GM23338 (cell line): Measurements from ENCODE around the gene RBM19. TPM values are rescaled to one million over a fixed set of nuclear protein-coding genes. Genes with fewer than 3 reads are reported as not detected.

Source experiments
- ATAC-seq: fragments of 200-7000 bp; cut with Tn5 transposase; 3 replicates; pipeline ENCODE4 v1.9.1; 2020
- DNase-seq: peaks from one replicate; pipeline ENCODE4 v3.0.0-alpha.2; 2015; ENCODE audit warnings: low spot score
- H2AFZ ChIP-seq: fragments of 200-600 bp; sonication (generic); 2 replicates; pipeline ENCODE4 v1.8.0; 2016; ENCODE audit warnings: antibody characterized with exemption, mild to moderate bottlenecking, moderate library complexity
- H3F3A ChIP-seq: fragments of 200-600 bp; sonication (generic); replicated peaks from 2 replicates; pipeline ENCODE4 v1.8.0; 2017; ENCODE audit warnings: antibody characterized with exemption, mixed run types, low read depth
- H3K27ac ChIP-seq: fragments of 200-600 bp; sonication (generic); 2 replicates; pipeline ENCODE4 v1.6.1; 2016; ENCODE audit warnings: low read depth
- H3K27me3 ChIP-seq: fragments of 200-600 bp; sonication (generic); 2 replicates; pipeline ENCODE4 v1.8.0; 2016; ENCODE audit warnings: mild to moderate bottlenecking, mixed run types, moderate library complexity; ENCODE audit not compliant: insufficient read depth
- H3K36me3 ChIP-seq: fragments of 200-600 bp; sonication (generic); 2 replicates; pipeline ENCODE4 v1.8.0; 2016; ENCODE audit warnings: mild to moderate bottlenecking; ENCODE audit not compliant: insufficient read depth
- H3K4me1 ChIP-seq: fragments of 200-600 bp; sonication (generic); 2 replicates; pipeline ENCODE4 v1.8.0; 2016; ENCODE audit warnings: mild to moderate bottlenecking, moderate library complexity; ENCODE audit not compliant: insufficient read depth
- H3K4me2 ChIP-seq: fragments of 200-600 bp; sonication (generic); 2 replicates; pipeline ENCODE4 v1.7.1; 2017; ENCODE audit warnings: mixed run types
- H3K4me3 ChIP-seq: fragments of 200-600 bp; sonication (generic); 2 replicates; pipeline ENCODE4 v1.6.1; 2016; ENCODE audit warnings: mixed run types
- H3K79me2 ChIP-seq: fragments of 200-600 bp; sonication (generic); replicated peaks from 2 replicates; pipeline ENCODE4 v1.8.0; 2017; ENCODE audit warnings: mild to moderate bottlenecking; ENCODE audit not compliant: insufficient read depth
- H3K9me2 ChIP-seq: fragments of 200-600 bp; sonication (generic); 2 replicates; pipeline ENCODE4 v1.8.0; 2017; ENCODE audit not compliant: insufficient read depth
- H4K20me1 ChIP-seq: fragments of 200-600 bp; sonication (generic); replicated peaks from 2 replicates; pipeline ENCODE4 v1.8.0; 2017; ENCODE audit warnings: mild to moderate bottlenecking; ENCODE audit not compliant: insufficient read depth
- H3K27ac Mint-ChIP-seq: 2 replicates; pipeline ENCODE4 v1.8.0; 2020; ENCODE audit warnings: inconsistent platforms, mild to moderate bottlenecking, moderate library complexity, mixed read lengths
- H3K27me3 Mint-ChIP-seq: 3 replicates; pipeline ENCODE4 v1.8.0; 2022; ENCODE audit warnings: low read depth, mild to moderate bottlenecking, moderate library complexity, mixed read lengths, inconsistent platforms; ENCODE audit not compliant: insufficient read depth, poor library complexity
- H3K36me3 Mint-ChIP-seq: 3 replicates; pipeline ENCODE4 v1.8.0; 2021; ENCODE audit warnings: low read depth, mild to moderate bottlenecking, inconsistent platforms, moderate library complexity, mixed read lengths
- H3K4me1 Mint-ChIP-seq: 3 replicates; pipeline ENCODE4 v1.8.0; 2020; ENCODE audit warnings: mild to moderate bottlenecking, inconsistent platforms, mixed read lengths
- H3K4me3 Mint-ChIP-seq: 3 replicates; pipeline ENCODE4 v1.8.0; 2021; ENCODE audit warnings: moderate library complexity, mild to moderate bottlenecking, inconsistent platforms, mixed read lengths
- H3K9me3 Mint-ChIP-seq: 3 replicates; pipeline ENCODE4 v1.8.0; 2020; ENCODE audit warnings: moderate library complexity, mild to moderate bottlenecking, inconsistent platforms, mixed read lengths
- CREB1 ChIP-seq: fragments of 250-450 bp; sonication (Bioruptor Pico); IDR thresholded peaks from 2 replicates; pipeline ENCODE4 v1.5.0; 2020; ENCODE audit warnings: low read depth, mild to moderate bottlenecking, moderate library complexity
- EZH2 ChIP-seq: fragments of 200-600 bp; sonication (generic); IDR thresholded peaks from one replicate; pipeline ENCODE4 v1.8.0; 2017; ENCODE audit warnings: antibody characterized with exemption, mild to moderate bottlenecking, low read depth; ENCODE audit not compliant: unreplicated experiment
- EZH2phosphoT487 ChIP-seq: fragments of 200-600 bp; sonication (generic); IDR thresholded peaks from one replicate; pipeline ENCODE4 v1.8.1; 2018; ENCODE audit warnings: antibody characterized with exemption; ENCODE audit not compliant: unreplicated experiment
- JUNB ChIP-seq: IDR thresholded peaks from one replicate; pipeline ENCODE4 v1.6.1; 2016; ENCODE audit warnings: antibody characterized with exemption; ENCODE audit not compliant: unreplicated experiment
- POLR2AphosphoS5 ChIP-seq: IDR thresholded peaks from 2 replicates; pipeline ENCODE4 v1.6.1; 2016; ENCODE audit warnings: antibody characterized with exemption, low read depth
- STAT1 ChIP-seq: IDR thresholded peaks from one replicate; pipeline ENCODE4 v1.6.1; 2016; ENCODE audit warnings: antibody characterized with exemption; ENCODE audit not compliant: unreplicated experiment
- ZNF114 ChIP-seq: fragments of 250-450 bp; sonication (Bioruptor Pico); IDR thresholded peaks from 2 replicates; pipeline ENCODE4 v1.5.0; 2020; ENCODE audit warnings: mild to moderate bottlenecking, moderate library complexity
- ZNF331 ChIP-seq: fragments of 250-450 bp; sonication (Bioruptor Pico); IDR thresholded peaks from 2 replicates; pipeline ENCODE4 v1.5.0; 2020; ENCODE audit warnings: low read depth, mild to moderate bottlenecking, moderate library complexity
- polyA plus RNA-seq: library from polyadenylated mRNA; unstranded; fragments of >200 nt; fragmentation: Nextera tagmentation; extraction: Ambion mirVana; gene quantifications from 2 replicates; pipeline ENCODE4 v1.2.1, GENCODE V29; 2016
- total RNA-seq: library from RNA; depleted of rRNA; stranded (reverse); fragments of >200 nt; shearing (Covaris generic); gene quantifications from 2 replicates; pipeline ENCODE4 v1.2.3, GENCODE V29; 2014
- TF ChIP-seq, protein P1 (sequence below): IDR thresholded peaks from one replicate; pipeline ENCODE4 v1.6.1; 2018; ENCODE audit warnings: antibody characterized with exemption; ENCODE audit not compliant: unreplicated experiment
- TF ChIP-seq, protein P2 (sequence below): IDR thresholded peaks from 2 replicates; pipeline ENCODE4 v1.6.1; 2016; ENCODE audit warnings: antibody characterized with exemption
- TF ChIP-seq, protein P3 (sequence below): fragments of 250-450 bp; sonication (Bioruptor Pico); IDR thresholded peaks from 2 replicates; pipeline ENCODE4 v1.5.0; 2020; ENCODE audit warnings: mild to moderate bottlenecking, moderate library complexity

RBM19 gene
- total and polyA plus RNA-seq, 2 experiments from 2014 or later = 43.4 to 56.7 TPM

DNA sequence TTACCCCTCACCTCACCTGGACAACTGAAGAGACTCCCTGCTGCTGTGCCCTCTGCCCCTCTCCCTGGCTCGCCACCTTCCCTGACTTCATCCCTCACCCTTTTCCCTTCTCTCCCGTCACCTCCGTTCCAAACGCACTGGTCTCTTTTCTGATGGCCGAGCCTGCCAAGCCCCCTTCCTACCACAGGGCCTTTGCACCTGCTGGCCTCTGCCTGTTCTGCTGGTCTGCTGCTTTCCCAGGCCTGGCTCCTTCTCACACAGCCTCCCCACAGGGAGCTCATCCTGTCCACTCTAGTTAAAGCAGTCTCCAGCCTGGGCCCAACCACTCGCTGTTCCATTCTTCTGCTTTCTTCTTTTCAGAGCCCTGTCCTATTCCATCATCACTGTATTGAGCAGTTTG is 34.6 kb downstream of the RBM19 start (continued):
- TF ChIP-seq, protein P1, sequence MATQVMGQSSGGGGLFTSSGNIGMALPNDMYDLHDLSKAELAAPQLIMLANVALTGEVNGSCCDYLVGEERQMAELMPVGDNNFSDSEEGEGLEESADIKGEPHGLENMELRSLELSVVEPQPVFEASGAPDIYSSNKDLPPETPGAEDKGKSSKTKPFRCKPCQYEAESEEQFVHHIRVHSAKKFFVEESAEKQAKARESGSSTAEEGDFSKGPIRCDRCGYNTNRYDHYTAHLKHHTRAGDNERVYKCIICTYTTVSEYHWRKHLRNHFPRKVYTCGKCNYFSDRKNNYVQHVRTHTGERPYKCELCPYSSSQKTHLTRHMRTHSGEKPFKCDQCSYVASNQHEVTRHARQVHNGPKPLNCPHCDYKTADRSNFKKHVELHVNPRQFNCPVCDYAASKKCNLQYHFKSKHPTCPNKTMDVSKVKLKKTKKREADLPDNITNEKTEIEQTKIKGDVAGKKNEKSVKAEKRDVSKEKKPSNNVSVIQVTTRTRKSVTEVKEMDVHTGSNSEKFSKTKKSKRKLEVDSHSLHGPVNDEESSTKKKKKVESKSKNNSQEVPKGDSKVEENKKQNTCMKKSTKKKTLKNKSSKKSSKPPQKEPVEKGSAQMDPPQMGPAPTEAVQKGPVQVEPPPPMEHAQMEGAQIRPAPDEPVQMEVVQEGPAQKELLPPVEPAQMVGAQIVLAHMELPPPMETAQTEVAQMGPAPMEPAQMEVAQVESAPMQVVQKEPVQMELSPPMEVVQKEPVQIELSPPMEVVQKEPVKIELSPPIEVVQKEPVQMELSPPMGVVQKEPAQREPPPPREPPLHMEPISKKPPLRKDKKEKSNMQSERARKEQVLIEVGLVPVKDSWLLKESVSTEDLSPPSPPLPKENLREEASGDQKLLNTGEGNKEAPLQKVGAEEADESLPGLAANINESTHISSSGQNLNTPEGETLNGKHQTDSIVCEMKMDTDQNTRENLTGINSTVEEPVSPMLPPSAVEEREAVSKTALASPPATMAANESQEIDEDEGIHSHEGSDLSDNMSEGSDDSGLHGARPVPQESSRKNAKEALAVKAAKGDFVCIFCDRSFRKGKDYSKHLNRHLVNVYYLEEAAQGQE = no peak
- no peak for TF ChIP-seq CREB1 (CRISPR knock-in tag)

DNA sequence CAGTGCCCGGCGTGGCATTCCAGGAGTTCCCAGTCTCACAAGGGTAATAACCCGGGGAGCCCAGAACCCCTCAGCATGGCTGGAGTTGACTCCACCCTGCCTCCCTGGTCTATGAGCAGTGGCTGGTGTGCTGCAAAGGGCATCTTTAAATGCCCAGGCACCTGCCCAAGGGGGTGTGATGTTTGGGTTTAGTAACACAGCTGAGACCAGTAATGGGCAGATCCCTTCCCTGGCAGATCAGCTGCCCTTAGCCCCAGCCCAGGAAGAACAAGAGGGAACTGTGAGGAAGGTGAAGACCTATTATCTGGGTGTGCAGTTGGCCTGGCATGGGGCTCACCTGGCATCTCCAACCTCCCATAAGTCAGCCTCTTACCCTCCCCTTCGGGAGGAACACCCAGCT is 35.9 kb downstream of the RBM19 start:
- Histone ChIP-seq H3K27ac (no peak overlapping the region), H3K4me2 (no peak overlapping the region), H3K79me2 (no peaks in the 10 kb centered on the region), H2AFZ (no peak overlapping the region), H4K20me1 (no peaks in the 10 kb centered on the region; the same call in 1 of the 2 replicates), H3K36me3 (peaks cover 5% of the 10 kb centered on the region; the same call in 1 of the 2 replicates), H3F3A (no peaks in the 10 kb centered on the region), H3K27me3 (no peaks in the 10 kb centered on the region), H3K9me2 (no peaks in the 10 kb centered on the region), H3K4me3 (no peak overlapping the region), H3K4me1 (peaks cover 22% of the 10 kb centered on the region)
- H3K9me3 Mint-ChIP-seq = no peaks in the 10 kb centered on the region; the same call in 2 of the 3 replicates
- peaks cover 6% of the 10 kb centered on the region for H3K27me3 Mint-ChIP-seq
- H3K36me3 Mint-ChIP-seq = peaks cover 38% of the 10 kb centered on the region
- peaks cover 41% of the 10 kb centered on the region for H3K4me1 Mint-ChIP-seq
- no peak for DNase-seq
- ATAC-seq = no peak
- H3K4me3 Mint-ChIP-seq = no peak overlapping the region
- no peak overlapping the region; the same call in 1 of the 2 replicates for H3K27ac Mint-ChIP-seq
- no peak for TF ChIP-seq EZH2
- TF ChIP-seq STAT1 = no peak
- TF ChIP-seq, protein P2, sequence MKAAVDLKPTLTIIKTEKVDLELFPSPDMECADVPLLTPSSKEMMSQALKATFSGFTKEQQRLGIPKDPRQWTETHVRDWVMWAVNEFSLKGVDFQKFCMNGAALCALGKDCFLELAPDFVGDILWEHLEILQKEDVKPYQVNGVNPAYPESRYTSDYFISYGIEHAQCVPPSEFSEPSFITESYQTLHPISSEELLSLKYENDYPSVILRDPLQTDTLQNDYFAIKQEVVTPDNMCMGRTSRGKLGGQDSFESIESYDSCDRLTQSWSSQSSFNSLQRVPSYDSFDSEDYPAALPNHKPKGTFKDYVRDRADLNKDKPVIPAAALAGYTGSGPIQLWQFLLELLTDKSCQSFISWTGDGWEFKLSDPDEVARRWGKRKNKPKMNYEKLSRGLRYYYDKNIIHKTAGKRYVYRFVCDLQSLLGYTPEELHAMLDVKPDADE = no peak
- TF ChIP-seq POLR2AphosphoS5 = no peak
- TF ChIP-seq, protein P1 = no peak
- no peak for TF ChIP-seq ZNF331
- TF ChIP-seq ZNF114 (CRISPR knock-in tag) = no peak
- TF ChIP-seq, protein P3, sequence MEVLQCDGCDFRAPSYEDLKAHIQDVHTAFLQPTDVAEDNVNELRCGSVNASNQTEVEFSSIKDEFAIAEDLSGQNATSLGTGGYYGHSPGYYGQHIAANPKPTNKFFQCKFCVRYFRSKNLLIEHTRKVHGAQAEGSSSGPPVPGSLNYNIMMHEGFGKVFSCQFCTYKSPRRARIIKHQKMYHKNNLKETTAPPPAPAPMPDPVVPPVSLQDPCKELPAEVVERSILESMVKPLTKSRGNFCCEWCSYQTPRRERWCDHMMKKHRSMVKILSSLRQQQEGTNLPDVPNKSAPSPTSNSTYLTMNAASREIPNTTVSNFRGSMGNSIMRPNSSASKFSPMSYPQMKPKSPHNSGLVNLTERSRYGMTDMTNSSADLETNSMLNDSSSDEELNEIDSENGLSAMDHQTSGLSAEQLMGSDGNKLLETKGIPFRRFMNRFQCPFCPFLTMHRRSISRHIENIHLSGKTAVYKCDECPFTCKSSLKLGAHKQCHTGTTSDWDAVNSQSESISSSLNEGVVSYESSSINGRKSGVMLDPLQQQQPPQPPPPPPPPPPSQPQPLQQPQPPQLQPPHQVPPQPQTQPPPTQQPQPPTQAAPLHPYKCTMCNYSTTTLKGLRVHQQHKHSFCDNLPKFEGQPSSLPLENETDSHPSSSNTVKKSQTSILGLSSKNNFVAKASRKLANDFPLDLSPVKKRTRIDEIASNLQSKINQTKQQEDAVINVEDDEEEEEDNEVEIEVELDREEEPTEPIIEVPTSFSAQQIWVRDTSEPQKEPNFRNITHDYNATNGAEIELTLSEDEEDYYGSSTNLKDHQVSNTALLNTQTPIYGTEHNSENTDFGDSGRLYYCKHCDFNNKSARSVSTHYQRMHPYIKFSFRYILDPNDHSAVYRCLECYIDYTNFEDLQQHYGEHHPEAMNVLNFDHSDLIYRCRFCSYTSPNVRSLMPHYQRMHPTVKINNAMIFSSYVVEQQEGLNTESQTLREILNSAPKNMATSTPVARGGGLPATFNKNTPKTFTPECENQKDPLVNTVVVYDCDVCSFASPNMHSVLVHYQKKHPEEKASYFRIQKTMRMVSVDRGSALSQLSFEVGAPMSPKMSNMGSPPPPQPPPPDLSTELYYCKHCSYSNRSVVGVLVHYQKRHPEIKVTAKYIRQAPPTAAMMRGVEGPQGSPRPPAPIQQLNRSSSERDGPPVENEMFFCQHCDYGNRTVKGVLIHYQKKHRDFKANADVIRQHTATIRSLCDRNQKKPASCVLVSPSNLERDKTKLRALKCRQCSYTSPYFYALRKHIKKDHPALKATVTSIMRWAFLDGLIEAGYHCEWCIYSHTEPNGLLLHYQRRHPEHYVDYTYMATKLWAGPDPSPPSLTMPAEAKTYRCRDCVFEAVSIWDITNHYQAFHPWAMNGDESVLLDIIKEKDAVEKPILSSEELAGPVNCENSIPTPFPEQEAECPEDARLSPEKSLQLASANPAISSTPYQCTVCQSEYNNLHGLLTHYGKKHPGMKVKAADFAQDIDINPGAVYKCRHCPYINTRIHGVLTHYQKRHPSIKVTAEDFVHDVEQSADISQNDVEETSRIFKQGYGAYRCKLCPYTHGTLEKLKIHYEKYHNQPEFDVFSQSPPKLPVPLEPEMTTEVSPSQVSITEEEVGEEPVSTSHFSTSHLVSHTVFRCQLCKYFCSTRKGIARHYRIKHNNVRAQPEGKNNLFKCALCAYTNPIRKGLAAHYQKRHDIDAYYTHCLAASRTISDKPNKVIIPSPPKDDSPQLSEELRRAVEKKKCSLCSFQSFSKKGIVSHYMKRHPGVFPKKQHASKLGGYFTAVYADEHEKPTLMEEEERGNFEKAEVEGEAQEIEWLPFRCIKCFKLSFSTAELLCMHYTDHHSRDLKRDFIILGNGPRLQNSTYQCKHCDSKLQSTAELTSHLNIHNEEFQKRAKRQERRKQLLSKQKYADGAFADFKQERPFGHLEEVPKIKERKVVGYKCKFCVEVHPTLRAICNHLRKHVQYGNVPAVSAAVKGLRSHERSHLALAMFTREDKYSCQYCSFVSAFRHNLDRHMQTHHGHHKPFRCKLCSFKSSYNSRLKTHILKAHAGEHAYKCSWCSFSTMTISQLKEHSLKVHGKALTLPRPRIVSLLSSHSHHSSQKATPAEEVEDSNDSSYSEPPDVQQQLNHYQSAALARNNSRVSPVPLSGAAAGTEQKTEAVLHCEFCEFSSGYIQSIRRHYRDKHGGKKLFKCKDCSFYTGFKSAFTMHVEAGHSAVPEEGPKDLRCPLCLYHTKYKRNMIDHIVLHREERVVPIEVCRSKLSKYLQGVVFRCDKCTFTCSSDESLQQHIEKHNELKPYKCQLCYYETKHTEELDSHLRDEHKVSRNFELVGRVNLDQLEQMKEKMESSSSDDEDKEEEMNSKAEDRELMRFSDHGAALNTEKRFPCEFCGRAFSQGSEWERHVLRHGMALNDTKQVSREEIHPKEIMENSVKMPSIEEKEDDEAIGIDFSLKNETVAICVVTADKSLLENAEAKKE (CRISPR knock-in tag) = no peak
- TF ChIP-seq EZH2phosphoT487 = no peak
- no peak for TF ChIP-seq JUNB
